K562 (cell line): ENCODE data around the gene EXT2. TPM values are rescaled to one million over a fixed set of nuclear protein-coding genes. Genes with fewer than 3 reads are reported as not detected.
A peak's percentile ranks its signal among the peaks of the same experiment; 100 is the strongest.

ENCODE experiments used
- ATF7 ChIP-seq: fragments of 450-650 bp; IDR thresholded peaks from 2 replicates; pipeline ENCODE4 v1.7.1; 2014; ENCODE audit warnings: mild to moderate bottlenecking, moderate library complexity
- C11orf30 ChIP-seq: fragments of 450-650 bp; IDR thresholded peaks from 2 replicates; pipeline ENCODE4 v1.6.1; 2016; ENCODE audit warnings: low read depth, mild to moderate bottlenecking
- FOXP1 ChIP-seq: sonication (generic); formaldehyde crosslinking; IDR thresholded peaks from 2 replicates; pipeline ENCODE4 v1.8.0; 2022; ENCODE audit warnings: mild to moderate bottlenecking, missing genetic modification reagents
- KLF1 ChIP-seq: fragments of 450-650 bp; IDR thresholded peaks from 2 replicates; pipeline ENCODE4 v1.6.1; 2016; ENCODE audit warnings: missing genetic modification characterization, missing compliant biosample characterization
- POLR3A ChIP-seq: IDR thresholded peaks from 2 replicates; pipeline ENCODE4 v1.6.1; 2011; ENCODE audit warnings: borderline replicate concordance, mild to moderate bottlenecking, moderate library complexity; ENCODE audit not compliant: insufficient read length, insufficient read depth; ENCODE audit errors: extremely low read depth
- PRMT5 ChIP-seq: sonication (generic); formaldehyde crosslinking; IDR thresholded peaks from 2 replicates; pipeline ENCODE4 v1.5.0; 2020; ENCODE audit warnings: missing genetic modification reagents
- SIN3A ChIP-seq, 2 experiments: fragments of 150-350 bp in 1 of 2; IDR thresholded peaks; 2 replicates each; pipeline ENCODE4 v1.6.1; 2011 to 2016; ENCODE audit warnings: borderline replicate concordance in 2 of 2, low read depth in 2 of 2, low read length in 2 of 2, mild to moderate bottlenecking in 2 of 2, moderate library complexity in 2 of 2; ENCODE audit not compliant: control insufficient read depth in 1 of 2
- ZNF224 ChIP-seq: sonication (generic); formaldehyde crosslinking; IDR thresholded peaks from 2 replicates; pipeline ENCODE4 v1.8.0; 2022; ENCODE audit warnings: mild to moderate bottlenecking, missing genetic modification reagents
- ZNF282 ChIP-seq: sonication (generic); formaldehyde crosslinking; IDR thresholded peaks from 2 replicates; pipeline ENCODE4 v1.8.1; 2023; ENCODE audit warnings: missing genetic modification reagents
- polyA plus RNA-seq, 8 experiments: library from polyadenylated mRNA; depleted of rRNA in 4 of 8; stranded (reverse) in 5 of 8; unstranded in 3 of 8; fragments of >200 nt; fragmentation: Nextera tagmentation in 2 of 8; fragmentation: Illumina TruSeq in 1 of 8; extraction: Ambion mirVana in 2 of 8; extraction: Trizol in 1 of 8; gene quantifications; 2 replicates each; pipeline versions ENCODE4 v1.2.1 to v1.2.3, GENCODE V29; 2011 to 2014; ENCODE audit warnings: inconsistent platforms in 1 of 8, missing spikeins in 1 of 8
- total RNA-seq, 7 experiments: library from RNA; depleted of rRNA in 6 of 7; stranded (reverse); fragments of >200 nt in 6 of 7; fragmentation: Illumina TruSeq in 2 of 7; extraction: Trizol in 2 of 7; gene quantifications; 2 replicates each; pipeline versions ENCODE4 v1.2.1 to v1.2.3, GENCODE V29; 2011 to 2021; ENCODE audit warnings: low replicate concordance in 1 of 7
- TF ChIP-seq, protein P1 (sequence below): fragments of 450-650 bp; formaldehyde crosslinking; IDR thresholded peaks from 2 replicates; pipeline ENCODE4 v1.4.0; 2022; ENCODE audit warnings: missing genetic modification characterization
- TF ChIP-seq, protein P2 (sequence below): sonication (generic); formaldehyde crosslinking; IDR thresholded peaks from 2 replicates; pipeline ENCODE4 v1.5.0; 2020; ENCODE audit warnings: missing genetic modification reagents
- TF ChIP-seq, protein P3 (sequence below): sonication (generic); IDR thresholded peaks from 2 replicates; pipeline ENCODE4 v1.6.1; 2016
- TF ChIP-seq, protein P4 (sequence below): IDR thresholded peaks from 2 replicates; pipeline ENCODE4 v1.6.1; 2012; ENCODE audit warnings: low read depth, low read length, improper control_type of control experiment, borderline replicate concordance
- TF ChIP-seq, protein P5 (sequence below), 2 experiments: fragments of 150-350 bp in 1 of 2; IDR thresholded peaks; 2 replicates each; pipeline ENCODE4 v1.6.1; 2012 to 2016; ENCODE audit warnings: low read depth in 2 of 2, low read length in 2 of 2, mild to moderate bottlenecking in 1 of 2, moderate library complexity in 1 of 2
- TF ChIP-seq, protein P6 (sequence below): fragments of 450-650 bp; formaldehyde crosslinking; IDR thresholded peaks from 2 replicates; pipeline ENCODE4 v1.4.0; 2022; ENCODE audit warnings: missing genetic modification characterization

Gene EXT2
- total and polyA plus RNA-seq, 9 of the 15 experiments (the other 6 are each of a cell fraction or from before 2014, with no cell fraction given) = 7.5 to 52.1 (median 38.1) TPM

DNA sequence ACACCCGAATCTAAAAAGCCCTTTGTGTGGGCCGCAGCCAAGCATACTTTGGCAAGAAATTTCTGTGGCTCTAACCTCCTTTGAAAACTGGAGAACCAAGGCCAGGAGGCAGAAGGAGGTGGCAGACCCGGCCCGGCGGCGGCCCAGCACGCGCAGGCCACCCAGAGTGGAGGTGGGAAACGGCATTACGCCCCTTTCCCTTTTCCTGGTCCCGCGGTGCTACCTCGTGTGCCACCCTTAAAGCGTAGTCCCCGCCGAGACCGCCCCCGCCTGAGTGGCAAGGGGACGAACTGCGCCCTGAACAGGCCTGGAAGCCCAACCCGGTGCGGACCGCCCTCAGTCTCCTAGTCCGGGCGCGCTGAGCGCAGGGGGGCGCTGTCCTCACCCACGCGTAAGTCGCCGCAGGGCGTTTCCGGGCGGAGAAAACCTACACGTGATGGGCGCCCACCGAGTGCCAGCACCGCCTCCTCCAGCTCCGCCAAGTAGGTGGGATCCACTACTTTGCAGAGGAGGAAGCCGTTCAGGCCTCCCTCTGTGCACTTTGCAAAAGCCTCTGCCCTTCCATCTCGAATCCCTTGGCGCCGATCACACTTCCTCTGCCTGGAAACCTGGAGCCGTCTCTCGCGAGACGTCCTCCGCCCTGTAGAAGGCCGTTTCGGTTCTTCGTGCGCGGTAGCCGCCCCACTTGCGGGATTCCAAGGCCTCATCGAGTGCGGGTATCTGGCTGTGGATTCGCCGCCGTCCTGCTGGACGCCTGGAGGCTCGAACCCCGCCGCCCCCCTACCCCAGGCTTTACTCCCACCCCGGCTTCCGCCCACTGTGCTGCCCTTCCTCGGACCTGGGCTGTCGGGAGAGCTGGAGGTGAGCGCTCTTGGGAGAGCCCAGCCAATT, 29.4 kb upstream of the EXT2 start, which contains the start of gene ACCS (continued):
- TF ChIP-seq, protein P1, sequence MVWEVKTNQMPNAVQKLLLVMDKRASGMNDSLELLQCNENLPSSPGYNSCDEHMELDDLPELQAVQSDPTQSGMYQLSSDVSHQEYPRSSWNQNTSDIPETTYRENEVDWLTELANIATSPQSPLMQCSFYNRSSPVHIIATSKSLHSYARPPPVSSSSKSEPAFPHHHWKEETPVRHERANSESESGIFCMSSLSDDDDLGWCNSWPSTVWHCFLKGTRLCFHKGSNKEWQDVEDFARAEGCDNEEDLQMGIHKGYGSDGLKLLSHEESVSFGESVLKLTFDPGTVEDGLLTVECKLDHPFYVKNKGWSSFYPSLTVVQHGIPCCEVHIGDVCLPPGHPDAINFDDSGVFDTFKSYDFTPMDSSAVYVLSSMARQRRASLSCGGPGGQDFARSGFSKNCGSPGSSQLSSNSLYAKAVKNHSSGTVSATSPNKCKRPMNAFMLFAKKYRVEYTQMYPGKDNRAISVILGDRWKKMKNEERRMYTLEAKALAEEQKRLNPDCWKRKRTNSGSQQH (CRISPR knock-in tag) = no peak
- TF ChIP-seq ATF7 (peak; percentile 81), KLF1 (peak; percentile 93), ZNF224 (CRISPR knock-in tag) (0 out of 2 replicates have a peak, but pooled peaks have one; percentile 49), PRMT5 (CRISPR knock-in tag) (no peak), SIN3A (IDR thresholded peaks at IDR 0.05; ENCODE audit: borderline replicate concordance in 2 of 2, control insufficient read depth in 1 of 2, low read depth in 2 of 2, low read length in 2 of 2) (peak; percentile 51 to 76; a peak in 1 of 4 replicates), ZNF282 (CRISPR knock-in tag) (no peak), C11orf30 (peak; percentile 45), POLR3A (no peak), FOXP1 (peak; percentile 91)
- TF ChIP-seq, protein P2, sequence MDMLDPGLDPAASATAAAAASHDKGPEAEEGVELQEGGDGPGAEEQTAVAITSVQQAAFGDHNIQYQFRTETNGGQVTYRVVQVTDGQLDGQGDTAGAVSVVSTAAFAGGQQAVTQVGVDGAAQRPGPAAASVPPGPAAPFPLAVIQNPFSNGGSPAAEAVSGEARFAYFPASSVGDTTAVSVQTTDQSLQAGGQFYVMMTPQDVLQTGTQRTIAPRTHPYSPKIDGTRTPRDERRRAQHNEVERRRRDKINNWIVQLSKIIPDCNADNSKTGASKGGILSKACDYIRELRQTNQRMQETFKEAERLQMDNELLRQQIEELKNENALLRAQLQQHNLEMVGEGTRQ (CRISPR knock-in tag) = peak; percentile 91
- TF ChIP-seq, protein P3, sequence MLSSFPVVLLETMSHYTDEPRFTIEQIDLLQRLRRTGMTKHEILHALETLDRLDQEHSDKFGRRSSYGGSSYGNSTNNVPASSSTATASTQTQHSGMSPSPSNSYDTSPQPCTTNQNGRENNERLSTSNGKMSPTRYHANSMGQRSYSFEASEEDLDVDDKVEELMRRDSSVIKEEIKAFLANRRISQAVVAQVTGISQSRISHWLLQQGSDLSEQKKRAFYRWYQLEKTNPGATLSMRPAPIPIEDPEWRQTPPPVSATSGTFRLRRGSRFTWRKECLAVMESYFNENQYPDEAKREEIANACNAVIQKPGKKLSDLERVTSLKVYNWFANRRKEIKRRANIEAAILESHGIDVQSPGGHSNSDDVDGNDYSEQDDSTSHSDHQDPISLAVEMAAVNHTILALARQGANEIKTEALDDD = peak; percentile 47; the same call in 1 of the 2 replicates
- TF ChIP-seq, protein P4, sequence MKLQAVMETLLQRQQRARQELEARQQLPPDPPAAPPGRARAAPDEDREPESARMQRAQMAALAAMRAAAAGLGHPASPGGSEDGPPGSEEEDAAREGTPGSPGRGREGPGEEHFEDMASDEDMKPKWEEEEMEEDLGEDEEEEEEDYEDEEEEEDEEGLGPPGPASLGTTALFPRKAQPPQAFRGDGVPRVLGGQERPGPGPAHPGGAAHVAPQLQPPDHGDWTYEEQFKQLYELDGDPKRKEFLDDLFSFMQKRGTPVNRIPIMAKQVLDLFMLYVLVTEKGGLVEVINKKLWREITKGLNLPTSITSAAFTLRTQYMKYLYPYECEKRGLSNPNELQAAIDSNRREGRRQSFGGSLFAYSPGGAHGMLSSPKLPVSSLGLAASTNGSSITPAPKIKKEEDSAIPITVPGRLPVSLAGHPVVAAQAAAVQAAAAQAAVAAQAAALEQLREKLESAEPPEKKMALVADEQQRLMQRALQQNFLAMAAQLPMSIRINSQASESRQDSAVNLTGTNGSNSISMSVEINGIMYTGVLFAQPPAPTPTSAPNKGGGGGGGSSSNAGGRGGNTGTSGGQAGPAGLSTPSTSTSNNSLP = no peak
- TF ChIP-seq, protein P5, sequence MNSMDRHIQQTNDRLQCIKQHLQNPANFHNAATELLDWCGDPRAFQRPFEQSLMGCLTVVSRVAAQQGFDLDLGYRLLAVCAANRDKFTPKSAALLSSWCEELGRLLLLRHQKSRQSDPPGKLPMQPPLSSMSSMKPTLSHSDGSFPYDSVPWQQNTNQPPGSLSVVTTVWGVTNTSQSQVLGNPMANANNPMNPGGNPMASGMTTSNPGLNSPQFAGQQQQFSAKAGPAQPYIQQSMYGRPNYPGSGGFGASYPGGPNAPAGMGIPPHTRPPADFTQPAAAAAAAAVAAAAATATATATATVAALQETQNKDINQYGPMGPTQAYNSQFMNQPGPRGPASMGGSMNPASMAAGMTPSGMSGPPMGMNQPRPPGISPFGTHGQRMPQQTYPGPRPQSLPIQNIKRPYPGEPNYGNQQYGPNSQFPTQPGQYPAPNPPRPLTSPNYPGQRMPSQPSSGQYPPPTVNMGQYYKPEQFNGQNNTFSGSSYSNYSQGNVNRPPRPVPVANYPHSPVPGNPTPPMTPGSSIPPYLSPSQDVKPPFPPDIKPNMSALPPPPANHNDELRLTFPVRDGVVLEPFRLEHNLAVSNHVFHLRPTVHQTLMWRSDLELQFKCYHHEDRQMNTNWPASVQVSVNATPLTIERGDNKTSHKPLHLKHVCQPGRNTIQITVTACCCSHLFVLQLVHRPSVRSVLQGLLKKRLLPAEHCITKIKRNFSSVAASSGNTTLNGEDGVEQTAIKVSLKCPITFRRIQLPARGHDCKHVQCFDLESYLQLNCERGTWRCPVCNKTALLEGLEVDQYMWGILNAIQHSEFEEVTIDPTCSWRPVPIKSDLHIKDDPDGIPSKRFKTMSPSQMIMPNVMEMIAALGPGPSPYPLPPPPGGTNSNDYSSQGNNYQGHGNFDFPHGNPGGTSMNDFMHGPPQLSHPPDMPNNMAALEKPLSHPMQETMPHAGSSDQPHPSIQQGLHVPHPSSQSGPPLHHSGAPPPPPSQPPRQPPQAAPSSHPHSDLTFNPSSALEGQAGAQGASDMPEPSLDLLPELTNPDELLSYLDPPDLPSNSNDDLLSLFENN (IDR thresholded peaks at IDR 0.05; ENCODE audit: low read depth in 2 of 2, low read length in 2 of 2) = 0 out of 4 replicates have a peak, but pooled peaks of 1 of the 2 experiments have one; percentile 39
- TF ChIP-seq, protein P6, sequence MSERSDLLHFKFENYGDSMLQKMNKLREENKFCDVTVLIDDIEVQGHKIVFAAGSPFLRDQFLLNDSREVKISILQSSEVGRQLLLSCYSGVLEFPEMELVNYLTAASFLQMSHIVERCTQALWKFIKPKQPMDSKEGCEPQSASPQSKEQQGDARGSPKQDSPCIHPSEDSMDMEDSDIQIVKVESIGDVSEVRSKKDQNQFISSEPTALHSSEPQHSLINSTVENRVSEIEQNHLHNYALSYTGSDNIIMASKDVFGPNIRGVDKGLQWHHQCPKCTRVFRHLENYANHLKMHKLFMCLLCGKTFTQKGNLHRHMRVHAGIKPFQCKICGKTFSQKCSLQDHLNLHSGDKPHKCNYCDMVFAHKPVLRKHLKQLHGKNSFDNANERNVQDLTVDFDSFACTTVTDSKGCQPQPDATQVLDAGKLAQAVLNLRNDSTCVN = no peak
